HCT116 (cell line): ENCODE measurements around the gene BTC. TPM values are rescaled to one million over a fixed set of nuclear protein-coding genes. Genes with fewer than 3 reads are reported as not detected.

Experiments
- ATAC-seq: fragments of 200-7000 bp; cut with Tn5 transposase; 2 replicates; pipeline ENCODE4 v1.9.1; 2020; ENCODE audit warnings: mild to moderate bottlenecking, moderate library complexity
- BruUV-seq: library from RNA; stranded (reverse); fragments of 400-500 nt; replicated peaks from 2 replicates; lab custom pipeline; 2021; lab: Mats Ljungman, UMichigan
- CTCF ChIA-PET: fragments of 300-600 bp; sonication (Branson Sonifier 250); formaldehyde crosslinking; loops from one replicate; lab custom pipeline; 2021; ENCODE audit warnings: antibody characterized with exemption; lab: Charles Lee
- POLR2A ChIA-PET: fragments of 300-600, 350-600 bp; sonication (Branson Sonifier 250); formaldehyde crosslinking; loops from one replicate; lab custom pipeline; 2021; ENCODE audit warnings: antibody characterized with exemption; lab: Charles Lee
- RAD21 ChIA-PET, 2 experiments: fragments of 300-600 bp; sonication (Branson Sonifier 250); formaldehyde crosslinking; loops; one replicate each; lab custom pipeline; 2023; ENCODE audit warnings: low total read pairs in 2 of 2; ENCODE audit not compliant: uncharacterized antibody in 2 of 2, unreplicated experiment in 2 of 2, low non-redundant PET in 1 of 2; lab: Charles Lee
- DNase-seq: peaks from one replicate; pipeline ENCODE4 v3.0.0-alpha.2; 2010; ENCODE audit warnings: low read depth, low spot score
- H2AFZ ChIP-seq: fragments of 200-600 bp; shearing (Covaris generic), sonication (generic); 2 replicates; pipeline ENCODE4 v1.6.1; 2017; ENCODE audit warnings: low read depth, mixed run types, mixed read lengths, antibody characterized with exemption, low read length; ENCODE audit not compliant: poor library complexity, severe bottlenecking
- H3K27ac ChIP-seq: 2 replicates; pipeline ENCODE4 v1.5.1; 2012; ENCODE audit warnings: low read depth, low read length
- H3K27me3 ChIP-seq: fragments of 200-600 bp; sonication (generic); 2 replicates; pipeline ENCODE4 v1.6.1; 2016; ENCODE audit warnings: mixed run types, low read length, mixed read lengths; ENCODE audit not compliant: insufficient read depth
- H3K36me3 ChIP-seq, 2 experiments: fragments of 200-500 bp in 1 of 2; fragments of 200-600 bp in 1 of 2; sonication (Bioruptor generic) in 1 of 2; sonication (generic) in 1 of 2; 2 replicates each; pipeline versions ENCODE4 v1.5.1 to v1.6.1; 2014 to 2016; ENCODE audit warnings: low read length in 2 of 2, inconsistent platforms in 1 of 2, mixed read lengths in 1 of 2, mixed run types in 1 of 2; ENCODE audit not compliant: insufficient read depth in 2 of 2, control insufficient read depth in 1 of 2
- H3K4me1 ChIP-seq, 2 experiments: fragments of 200-600 bp in 1 of 2; sonication (generic) in 1 of 2; 2 replicates each; pipeline versions ENCODE4 v1.5.1 to v1.6.1; 2012 to 2017; ENCODE audit warnings: low read length in 2 of 2, inconsistent platforms in 1 of 2, mild to moderate bottlenecking in 1 of 2, mixed read lengths in 1 of 2, mixed run types in 1 of 2, moderate library complexity in 1 of 2; ENCODE audit not compliant: insufficient read depth in 2 of 2, control insufficient read depth in 1 of 2
- H3K4me2 ChIP-seq: fragments of 200-600 bp; sonication (generic); 2 replicates; pipeline ENCODE4 v1.6.1; 2017; ENCODE audit warnings: mixed run types, low read length, mixed read lengths
- H3K4me3 ChIP-seq, 2 experiments: fragments of 200-600 bp in 1 of 2; sonication (generic) in 1 of 2; replicated peaks in 1 of 2; 2 replicates each; pipeline ENCODE4 v1.5.1; 2011 to 2016; ENCODE audit warnings: low read length in 2 of 2, control low read depth in 1 of 2, low read depth in 1 of 2, mild to moderate bottlenecking in 1 of 2, mixed read lengths in 1 of 2, mixed run types in 1 of 2
- H3K79me2 ChIP-seq: fragments of 200-600 bp; sonication (generic); 2 replicates; pipeline ENCODE4 v1.6.1; 2017; ENCODE audit warnings: mild to moderate bottlenecking, mixed run types, low read length, moderate library complexity, mixed read lengths; ENCODE audit not compliant: insufficient read depth
- H3K9ac ChIP-seq: fragments of 200-600 bp; sonication (generic); 2 replicates; pipeline ENCODE4 v1.6.1; 2016; ENCODE audit warnings: low read length, mixed read lengths
- H3K9me2 ChIP-seq: fragments of 200-600 bp; sonication (generic), shearing (Covaris generic); 2 replicates; pipeline ENCODE4 v1.6.1; 2017; ENCODE audit warnings: mixed run types, mild to moderate bottlenecking, moderate library complexity; ENCODE audit not compliant: insufficient read depth
- H3K9me3 ChIP-seq, 2 experiments: fragments of 200-500 bp in 1 of 2; fragments of 200-600 bp in 1 of 2; sonication (Bioruptor generic) in 1 of 2; sonication (generic) in 1 of 2; 2 replicates each; pipeline ENCODE4 v1.6.1; 2014 to 2017; ENCODE audit warnings: low read length in 2 of 2, mixed read lengths in 2 of 2, inconsistent platforms in 1 of 2, low read depth in 1 of 2, mild to moderate bottlenecking in 1 of 2, mixed run types in 1 of 2, moderate library complexity in 1 of 2; ENCODE audit not compliant: control insufficient read depth in 1 of 2, insufficient read depth in 1 of 2
- H4K20me1 ChIP-seq: fragments of 200-600 bp; sonication (generic), shearing (Covaris generic); 2 replicates; pipeline ENCODE4 v1.6.1; 2017; ENCODE audit warnings: mixed run types, mild to moderate bottlenecking, moderate library complexity; ENCODE audit not compliant: insufficient read depth
- CTCF ChIP-seq, 3 experiments: fragments of 200-600 bp in 1 of 3; sonication (generic) in 1 of 3; IDR thresholded peaks in 2 of 3; conservative IDR thresholded peaks in 1 of 3; 2 replicates each; pipeline ENCODE4 v1.5.1; 2012 to 2017; ENCODE audit warnings: low read depth in 2 of 3, low read length in 2 of 3, antibody characterized with exemption in 1 of 3, borderline replicate concordance in 1 of 3, control low read depth in 1 of 3, mild to moderate bottlenecking in 1 of 3, mixed read lengths in 1 of 3, mixed run types in 1 of 3, moderate library complexity in 1 of 3; ENCODE audit not compliant: insufficient read depth in 1 of 3
- ELF1 ChIP-seq: IDR thresholded peaks from 2 replicates; pipeline ENCODE4 v1.6.1; 2012; ENCODE audit warnings: low read depth, borderline replicate concordance
- FOSL1 ChIP-seq: IDR thresholded peaks from 2 replicates; pipeline ENCODE4 v1.6.1; 2012; ENCODE audit warnings: low read depth
- POLR2A ChIP-seq: IDR thresholded peaks from 2 replicates; pipeline ENCODE4 v1.7.0; 2011; ENCODE audit warnings: borderline replicate concordance; ENCODE audit not compliant: insufficient read depth, insufficient read length; ENCODE audit errors: extremely low read depth
- RAD21 ChIP-seq: IDR thresholded peaks from 2 replicates; pipeline ENCODE4 v1.6.1; 2012; ENCODE audit warnings: low read depth, mild to moderate bottlenecking
- SP1 ChIP-seq: IDR thresholded peaks from 2 replicates; pipeline ENCODE4 v1.6.1; 2012; ENCODE audit warnings: low read depth
- TCF7L2 ChIP-seq: IDR thresholded peaks from 2 replicates; pipeline ENCODE4 v1.7.0; 2011; ENCODE audit warnings: borderline replicate concordance, inconsistent platforms; ENCODE audit not compliant: insufficient read depth, insufficient read length; ENCODE audit errors: extremely low read depth
- intact Hi-C: fragments of 100-400 bp; cut with micrococcal nuclease; formaldehyde crosslinking; loops from 2 replicates; pipeline ENCODE4 v1.10.0; 2022
- total RNA-seq: library from RNA; stranded (reverse); gene quantifications from one replicate; pipeline ENCODE4 v1.2.1, GENCODE V29; 2021; ENCODE audit not compliant: unreplicated experiment
- TF ChIP-seq, protein P1 (sequence below): IDR thresholded peaks from 2 replicates; pipeline ENCODE4 v1.6.1; 2011; ENCODE audit warnings: mild to moderate bottlenecking, low read length, moderate library complexity; ENCODE audit not compliant: insufficient replicate concordance; ENCODE audit errors: extremely low read depth

Gene BTC
- total RNA-seq, 1 experiment from 2014 or later: 4.5 TPM

DNA sequence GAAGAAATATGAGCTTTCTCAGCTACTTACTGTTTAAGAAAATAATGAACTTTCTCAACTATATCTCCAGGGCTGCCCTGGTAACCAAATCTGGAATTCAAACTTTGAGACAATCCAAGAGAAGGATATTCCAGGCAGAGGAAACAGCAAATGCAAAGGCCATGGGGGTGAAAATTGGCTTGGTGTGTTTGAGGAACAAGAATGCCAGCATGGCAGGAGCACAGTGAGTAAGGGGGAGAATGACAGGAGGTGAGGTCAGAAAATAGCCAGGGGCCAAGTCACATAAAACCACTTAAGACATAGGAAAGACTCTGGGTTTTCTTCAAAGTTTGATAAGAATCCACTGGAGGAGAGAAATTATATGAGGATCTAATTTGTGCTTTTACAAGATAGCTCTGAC lies 27.2 kb upstream of the BTC start:
- RAD21 ChIA-PET: no interaction called here

More for the DNA sequence above, 27.2 kb upstream of the BTC start:
- TF ChIP-seq, protein P1, sequence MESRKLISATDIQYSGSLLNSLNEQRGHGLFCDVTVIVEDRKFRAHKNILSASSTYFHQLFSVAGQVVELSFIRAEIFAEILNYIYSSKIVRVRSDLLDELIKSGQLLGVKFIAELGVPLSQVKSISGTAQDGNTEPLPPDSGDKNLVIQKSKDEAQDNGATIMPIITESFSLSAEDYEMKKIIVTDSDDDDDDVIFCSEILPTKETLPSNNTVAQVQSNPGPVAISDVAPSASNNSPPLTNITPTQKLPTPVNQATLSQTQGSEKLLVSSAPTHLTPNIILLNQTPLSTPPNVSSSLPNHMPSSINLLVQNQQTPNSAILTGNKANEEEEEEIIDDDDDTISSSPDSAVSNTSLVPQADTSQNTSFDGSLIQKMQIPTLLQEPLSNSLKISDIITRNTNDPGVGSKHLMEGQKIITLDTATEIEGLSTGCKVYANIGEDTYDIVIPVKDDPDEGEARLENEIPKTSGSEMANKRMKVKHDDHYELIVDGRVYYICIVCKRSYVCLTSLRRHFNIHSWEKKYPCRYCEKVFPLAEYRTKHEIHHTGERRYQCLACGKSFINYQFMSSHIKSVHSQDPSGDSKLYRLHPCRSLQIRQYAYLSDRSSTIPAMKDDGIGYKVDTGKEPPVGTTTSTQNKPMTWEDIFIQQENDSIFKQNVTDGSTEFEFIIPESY: no peak
- TF ChIP-seq TCF7L2 (no peak), POLR2A (no peak), FOSL1 (no peak), RAD21 (no peak), ELF1 (no peak), SP1 (no peak), CTCF (IDR thresholded peaks at IDR 0.05 in 2 of 3, conservative IDR thresholded peaks at IDR 0.05 in 1 of 3; ENCODE audit: borderline replicate concordance in 1 of 3, insufficient read depth in 1 of 3, low read depth in 2 of 3, low read length in 2 of 3) (no peak)
- Histone ChIP-seq H3K9ac (no peak overlapping the region), H2AFZ (no peak overlapping the region), H3K36me3 (no peaks in the 10 kb centered on the region), H3K27me3 (no peaks in the 10 kb centered on the region), H3K27ac (no peak overlapping the region), H4K20me1 (no peaks in the 10 kb centered on the region), H3K9me2 (no peaks in the 10 kb centered on the region), H3K4me1 (no peaks in the 10 kb centered on the region), H3K4me3 (no peak overlapping the region), H3K79me2 (no peaks in the 10 kb centered on the region), H3K9me3 (no peaks in the 10 kb centered on the region), H3K4me2 (no peak overlapping the region)
- ChIA-PET POLR2A (no interaction called here), CTCF (no interaction called here)
- no peak for ATAC-seq
- no peak for DNase-seq
- BruUV-seq: no TSS peak
- intact Hi-C loops: no loop called here
